Liver (tissue), 9 donors: ENCODE measurements around the gene SLIT1. TPM values are rescaled to one million over a fixed set of nuclear protein-coding genes. Genes with fewer than 3 reads are reported as not detected.

Experiments used
- DNase-seq: peaks from one replicate; pipeline ENCODE4 v3.0.0-alpha.2; 2017; ENCODE audit warnings: low spot score
- H3K27ac ChIP-seq, 2 donors: one replicate each; pipeline ENCODE4 v1.7.0; 2013; ENCODE audit warnings: inconsistent platforms in 2 of 2, low read length in 2 of 2, control low read depth in 1 of 2, low read depth in 1 of 2, mild to moderate bottlenecking in 1 of 2
- H3K27me3 ChIP-seq, 4 donors: one replicate each; pipeline versions ENCODE4 v1.6.1 to v1.7.0; 2013; ENCODE audit warnings: low read length in 3 of 4, inconsistent platforms in 1 of 4, mild to moderate bottlenecking in 1 of 4, moderate library complexity in 1 of 4; ENCODE audit not compliant: control insufficient read depth in 4 of 4, insufficient read depth in 4 of 4
- H3K36me3 ChIP-seq, 4 donors: one replicate each; pipeline versions ENCODE4 v1.6.1 to v1.7.0; 2013; ENCODE audit warnings: low read length in 3 of 4, mild to moderate bottlenecking in 3 of 4, low read depth in 1 of 4, moderate library complexity in 1 of 4; ENCODE audit not compliant: control insufficient read depth in 4 of 4, insufficient read depth in 3 of 4
- H3K4me1 ChIP-seq, 4 donors: one replicate each; pipeline versions ENCODE4 v1.6.1 to v1.7.0; 2013; ENCODE audit warnings: low read length in 3 of 4, mild to moderate bottlenecking in 3 of 4, moderate library complexity in 1 of 4; ENCODE audit not compliant: control insufficient read depth in 4 of 4, insufficient read depth in 4 of 4
- H3K4me3 ChIP-seq, 3 donors: one replicate each; pipeline versions ENCODE4 v1.6.1 to v1.7.0; 2013; ENCODE audit warnings: low read length in 3 of 3, control low read depth in 1 of 3, low read depth in 1 of 3, mild to moderate bottlenecking in 1 of 3
- H3K9ac ChIP-seq, 2 donors: one replicate each; pipeline ENCODE4 v1.7.0; 2013; ENCODE audit warnings: low read length in 2 of 2, mild to moderate bottlenecking in 2 of 2, moderate library complexity in 2 of 2, control low read depth in 1 of 2, low read depth in 1 of 2
- H3K9me3 ChIP-seq, 4 donors: one replicate each; pipeline versions ENCODE4 v1.6.1 to v1.7.0; 2013; ENCODE audit warnings: low read length in 3 of 4; ENCODE audit not compliant: control insufficient read depth in 4 of 4
- EGR1 ChIP-seq, 2 donors: IDR thresholded peaks; 2 replicates each; pipeline ENCODE4 v1.6.1; 2016 to 2018; ENCODE audit warnings: antibody characterized with exemption in 2 of 2, low read depth in 2 of 2
- FOXA1 ChIP-seq: IDR thresholded peaks from 2 replicates; pipeline ENCODE4 v1.6.1; 2016; ENCODE audit warnings: antibody characterized with exemption
- FOXA2 ChIP-seq: IDR thresholded peaks from 2 replicates; pipeline ENCODE4 v1.6.1; 2016; ENCODE audit warnings: antibody characterized with exemption
- GABPA ChIP-seq, 2 donors: IDR thresholded peaks in 1 of 2; conservative IDR thresholded peaks in 1 of 2; 2 replicates each; pipeline ENCODE4 v1.6.1; 2016; ENCODE audit warnings: antibody characterized with exemption in 2 of 2, mild to moderate bottlenecking in 1 of 2, moderate library complexity in 1 of 2
- HNF4A ChIP-seq, 2 donors: conservative IDR thresholded peaks; 2 replicates each; pipeline ENCODE4 v1.6.1; 2016; ENCODE audit warnings: antibody characterized with exemption in 2 of 2, mild to moderate bottlenecking in 2 of 2
- HNF4G ChIP-seq: IDR thresholded peaks from 2 replicates; pipeline ENCODE4 v1.6.1; 2016; ENCODE audit warnings: antibody characterized with exemption
- JUND ChIP-seq, 2 donors: IDR thresholded peaks; 2 replicates each; pipeline ENCODE4 v1.6.1; 2016; ENCODE audit warnings: antibody characterized with exemption in 2 of 2
- NR2F2 ChIP-seq: IDR thresholded peaks from 2 replicates; pipeline ENCODE4 v1.6.1; 2016; ENCODE audit warnings: antibody characterized with exemption
- RAD21 ChIP-seq, 2 donors: IDR thresholded peaks; 2 replicates each; pipeline ENCODE4 v1.6.1; 2016; ENCODE audit warnings: antibody characterized with exemption in 2 of 2, mild to moderate bottlenecking in 2 of 2
- RXRA ChIP-seq, 2 donors: IDR thresholded peaks; 2 replicates each; pipeline ENCODE4 v1.6.1; 2017 to 2018; ENCODE audit warnings: antibody characterized with exemption in 2 of 2, mild to moderate bottlenecking in 1 of 2
- SP1 ChIP-seq: IDR thresholded peaks from 2 replicates; pipeline ENCODE4 v1.6.1; 2018; ENCODE audit warnings: antibody characterized with exemption, mild to moderate bottlenecking
- TAF1 ChIP-seq: conservative IDR thresholded peaks from 2 replicates; pipeline ENCODE4 v1.6.1; 2016; ENCODE audit warnings: antibody characterized with exemption, mild to moderate bottlenecking
- YY1 ChIP-seq: IDR thresholded peaks from 2 replicates; pipeline ENCODE4 v1.6.1; 2016; ENCODE audit warnings: antibody characterized with exemption, mild to moderate bottlenecking
- ZBTB33 ChIP-seq: IDR thresholded peaks from 2 replicates; pipeline ENCODE4 v1.6.1; 2016; ENCODE audit warnings: antibody characterized with exemption
- WGBS: extraction: QIAGEN DNeasy Blood & Tissue Kit; methylation state at CpG from one replicate; pipeline ENCODE4 v1.1.7; 2013; 5-methylcytosine and 5-hydroxymethylcytosine counted together
- polyA plus RNA-seq, 2 donors: library from polyadenylated mRNA; stranded (reverse) in 1 of 2; unstranded in 1 of 2; fragments of 200-250 nt in 1 of 2; fragments of >200 nt in 1 of 2; fragmentation: Nextera tagmentation in 1 of 2; extraction: Ambion mirVana in 1 of 2; gene quantifications; one replicate each; pipeline versions ENCODE4 v1.2.1 to v1.2.3, GENCODE V29; 2013 to 2015
- total RNA-seq, 2 donors: library from RNA; depleted of rRNA; stranded (reverse); fragments of >200 nt; gene quantifications; one replicate each; pipeline ENCODE4 v1.2.3, GENCODE V29; 2014
- TF ChIP-seq, protein P1 (sequence below): IDR thresholded peaks from 2 replicates; pipeline ENCODE4 v1.6.1; 2016; ENCODE audit warnings: antibody characterized with exemption
- TF ChIP-seq, protein P2 (sequence below): IDR thresholded peaks from 2 replicates; pipeline ENCODE4 v1.6.1; 2016; ENCODE audit warnings: antibody characterized with exemption, mild to moderate bottlenecking
- TF ChIP-seq, protein P3 (sequence below): IDR thresholded peaks from 2 replicates; pipeline ENCODE4 v1.6.1; 2016; ENCODE audit warnings: antibody characterized with exemption
- TF ChIP-seq, protein P4 (sequence below): fragments of 150-350 bp; IDR thresholded peaks from 2 replicates; pipeline ENCODE4 v1.5.1; 2017; ENCODE audit warnings: improper control_type of control experiment, low read depth, low read length; ENCODE audit not compliant: missing input control
- donor health status: healthy.
- donor health status: healthy.
- donor health status: healthy.
- donor health status: healthy.
- donor health status: healthy.

The SLIT1 gene
- total and polyA plus RNA-seq, 4 donors: under 0.01 to 0.14 (median 0.06) TPM

DNA sequence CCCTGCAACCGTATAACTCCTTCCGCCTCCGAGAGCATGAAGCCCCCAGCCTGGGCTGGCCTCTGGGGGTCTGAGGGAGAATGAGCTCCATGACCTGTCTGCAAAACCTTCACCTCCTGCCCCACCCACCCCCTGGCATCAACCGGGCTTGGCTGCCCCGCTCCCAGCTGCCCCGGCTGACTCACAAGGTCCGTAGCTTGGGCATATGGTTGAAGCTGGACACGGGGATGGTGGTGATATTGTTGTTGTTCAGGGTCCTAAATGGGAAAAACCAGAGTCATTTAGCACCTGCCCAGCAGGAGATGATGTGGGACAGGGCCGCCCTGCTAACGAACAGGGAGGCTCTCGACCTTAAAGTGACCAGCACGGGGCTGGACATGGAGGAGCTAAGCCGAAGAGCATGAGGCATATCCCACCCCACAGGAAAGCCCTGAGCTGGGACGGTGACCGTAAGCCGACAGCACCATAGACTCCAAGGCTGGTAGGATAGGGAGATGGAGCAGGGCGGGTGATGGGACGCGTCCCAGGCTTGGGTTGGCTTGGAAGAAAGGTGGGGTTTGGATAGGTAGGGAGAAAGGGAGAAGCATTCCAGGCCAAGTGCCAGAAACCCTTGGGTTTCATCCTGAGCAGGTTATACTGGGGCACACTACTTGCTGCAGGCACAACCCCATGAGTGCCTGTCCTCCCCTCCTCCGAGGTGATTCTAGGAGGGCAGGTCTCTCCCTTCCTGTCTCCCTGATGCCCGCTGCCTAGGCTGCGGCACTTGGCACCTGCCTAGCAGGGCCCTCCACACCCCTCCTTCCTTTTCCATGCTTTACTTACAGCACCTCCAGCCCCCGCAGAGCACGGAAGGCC is 121.5 kb downstream of the SLIT1 start (continued):
- TF ChIP-seq ZBTB33 (no peak), YY1 (no peak)

- TF ChIP-seq, protein P1, sequence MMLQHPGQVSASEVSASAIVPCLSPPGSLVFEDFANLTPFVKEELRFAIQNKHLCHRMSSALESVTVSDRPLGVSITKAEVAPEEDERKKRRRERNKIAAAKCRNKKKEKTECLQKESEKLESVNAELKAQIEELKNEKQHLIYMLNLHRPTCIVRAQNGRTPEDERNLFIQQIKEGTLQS: no peak
- TF ChIP-seq NR2F2 (no peak), GABPA (IDR thresholded peaks at IDR 0.05 in 1 of 2, conservative IDR thresholded peaks at IDR 0.05 in 1 of 2) (no peak), FOXA1 (no peak), YY1 (no peak), HNF4A (conservative IDR thresholded peaks at IDR 0.05) (no peak), RXRA (IDR thresholded peaks at IDR 0.05) (no peak), RAD21 (IDR thresholded peaks at IDR 0.05) (no peak), HNF4G (no peak), SP1 (no peak), EGR1 (IDR thresholded peaks at IDR 0.05; ENCODE audit: low read depth in 2 of 2) (no peak), JUND (IDR thresholded peaks at IDR 0.05) (no peak), ZBTB33 (no peak), TAF1 (no peak), FOXA2 (no peak)
- TF ChIP-seq, protein P2, sequence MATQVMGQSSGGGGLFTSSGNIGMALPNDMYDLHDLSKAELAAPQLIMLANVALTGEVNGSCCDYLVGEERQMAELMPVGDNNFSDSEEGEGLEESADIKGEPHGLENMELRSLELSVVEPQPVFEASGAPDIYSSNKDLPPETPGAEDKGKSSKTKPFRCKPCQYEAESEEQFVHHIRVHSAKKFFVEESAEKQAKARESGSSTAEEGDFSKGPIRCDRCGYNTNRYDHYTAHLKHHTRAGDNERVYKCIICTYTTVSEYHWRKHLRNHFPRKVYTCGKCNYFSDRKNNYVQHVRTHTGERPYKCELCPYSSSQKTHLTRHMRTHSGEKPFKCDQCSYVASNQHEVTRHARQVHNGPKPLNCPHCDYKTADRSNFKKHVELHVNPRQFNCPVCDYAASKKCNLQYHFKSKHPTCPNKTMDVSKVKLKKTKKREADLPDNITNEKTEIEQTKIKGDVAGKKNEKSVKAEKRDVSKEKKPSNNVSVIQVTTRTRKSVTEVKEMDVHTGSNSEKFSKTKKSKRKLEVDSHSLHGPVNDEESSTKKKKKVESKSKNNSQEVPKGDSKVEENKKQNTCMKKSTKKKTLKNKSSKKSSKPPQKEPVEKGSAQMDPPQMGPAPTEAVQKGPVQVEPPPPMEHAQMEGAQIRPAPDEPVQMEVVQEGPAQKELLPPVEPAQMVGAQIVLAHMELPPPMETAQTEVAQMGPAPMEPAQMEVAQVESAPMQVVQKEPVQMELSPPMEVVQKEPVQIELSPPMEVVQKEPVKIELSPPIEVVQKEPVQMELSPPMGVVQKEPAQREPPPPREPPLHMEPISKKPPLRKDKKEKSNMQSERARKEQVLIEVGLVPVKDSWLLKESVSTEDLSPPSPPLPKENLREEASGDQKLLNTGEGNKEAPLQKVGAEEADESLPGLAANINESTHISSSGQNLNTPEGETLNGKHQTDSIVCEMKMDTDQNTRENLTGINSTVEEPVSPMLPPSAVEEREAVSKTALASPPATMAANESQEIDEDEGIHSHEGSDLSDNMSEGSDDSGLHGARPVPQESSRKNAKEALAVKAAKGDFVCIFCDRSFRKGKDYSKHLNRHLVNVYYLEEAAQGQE: no peak
- TF ChIP-seq, protein P3, sequence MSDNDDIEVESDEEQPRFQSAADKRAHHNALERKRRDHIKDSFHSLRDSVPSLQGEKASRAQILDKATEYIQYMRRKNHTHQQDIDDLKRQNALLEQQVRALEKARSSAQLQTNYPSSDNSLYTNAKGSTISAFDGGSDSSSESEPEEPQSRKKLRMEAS: no peak
- TF ChIP-seq, protein P4, sequence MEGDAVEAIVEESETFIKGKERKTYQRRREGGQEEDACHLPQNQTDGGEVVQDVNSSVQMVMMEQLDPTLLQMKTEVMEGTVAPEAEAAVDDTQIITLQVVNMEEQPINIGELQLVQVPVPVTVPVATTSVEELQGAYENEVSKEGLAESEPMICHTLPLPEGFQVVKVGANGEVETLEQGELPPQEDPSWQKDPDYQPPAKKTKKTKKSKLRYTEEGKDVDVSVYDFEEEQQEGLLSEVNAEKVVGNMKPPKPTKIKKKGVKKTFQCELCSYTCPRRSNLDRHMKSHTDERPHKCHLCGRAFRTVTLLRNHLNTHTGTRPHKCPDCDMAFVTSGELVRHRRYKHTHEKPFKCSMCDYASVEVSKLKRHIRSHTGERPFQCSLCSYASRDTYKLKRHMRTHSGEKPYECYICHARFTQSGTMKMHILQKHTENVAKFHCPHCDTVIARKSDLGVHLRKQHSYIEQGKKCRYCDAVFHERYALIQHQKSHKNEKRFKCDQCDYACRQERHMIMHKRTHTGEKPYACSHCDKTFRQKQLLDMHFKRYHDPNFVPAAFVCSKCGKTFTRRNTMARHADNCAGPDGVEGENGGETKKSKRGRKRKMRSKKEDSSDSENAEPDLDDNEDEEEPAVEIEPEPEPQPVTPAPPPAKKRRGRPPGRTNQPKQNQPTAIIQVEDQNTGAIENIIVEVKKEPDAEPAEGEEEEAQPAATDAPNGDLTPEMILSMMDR: no peak
- no peak overlapping the region for H3K27ac ChIP-seq
- H3K9me3 ChIP-seq: no peaks in the 10 kb centered on the region
- no peak overlapping the region for H3K9ac ChIP-seq
- H3K4me3 ChIP-seq: no peak overlapping the region
- H3K36me3 ChIP-seq: no peaks in the 10 kb centered on the region
- H3K27me3 ChIP-seq: no peaks in the 10 kb centered on the region
- 73% methylated on average over 20 of the region's 20 CpGs for WGBS
- H3K4me1 ChIP-seq: no peaks in the 10 kb centered on the region
- DNase-seq: no peak
These were observed 122.3 kb downstream of the SLIT1 start for GRCh38 chr10:97063271-97063982.
